HepG2 (cell line): ENCODE measurements around the gene CERS5. TPM values are rescaled to one million over a fixed set of nuclear protein-coding genes. Genes with fewer than 3 reads are reported as not detected.

ENCODE experiments used
- ATRX ChIP-seq: sonication (generic); formaldehyde crosslinking; IDR thresholded peaks from 2 replicates; pipeline ENCODE4 v1.4.0; 2020; ENCODE audit warnings: missing genetic modification reagents, borderline replicate concordance
- CEBPB ChIP-seq: IDR thresholded peaks from 2 replicates; pipeline ENCODE4 v1.6.1; 2011; ENCODE audit warnings: low read depth, low read length, improper control_type of control experiment, borderline replicate concordance
- CHD4 ChIP-seq: fragments of 200-600 bp; sonication (generic); IDR thresholded peaks from 2 replicates; pipeline ENCODE4 v1.7.0; 2017; ENCODE audit warnings: mild to moderate bottlenecking, low read length, borderline replicate concordance
- GABPB1 ChIP-seq: IDR thresholded peaks from 2 replicates; pipeline ENCODE4 v1.6.1; 2016; ENCODE audit warnings: mild to moderate bottlenecking, missing genetic modification reagents, moderate library complexity, missing compliant biosample characterization
- MXI1 ChIP-seq: IDR thresholded peaks from 3 replicates; pipeline ENCODE4 v1.6.1; 2012; ENCODE audit warnings: low read depth, low read length, inconsistent platforms, borderline replicate concordance
- NONO ChIP-seq, 2 experiments: fragments of 450-650 bp in 1 of 2; sonication (generic) in 1 of 2; formaldehyde crosslinking in 1 of 2; IDR thresholded peaks in 1 of 2; conservative IDR thresholded peaks in 1 of 2; 2 replicates each; pipeline versions ENCODE4 v1.6.1 to v1.8.0; 2017 to 2022; ENCODE audit warnings: mild to moderate bottlenecking in 1 of 2, missing genetic modification reagents in 1 of 2, moderate library complexity in 1 of 2
- SOX6 ChIP-seq, 2 experiments: fragments of 450-650 bp in 1 of 2; sonication (generic) in 1 of 2; formaldehyde crosslinking in 1 of 2; IDR thresholded peaks; 2 replicates each; pipeline versions ENCODE4 v1.4.0 to v1.6.1; 2017 to 2020; ENCODE audit warnings: antibody characterized with exemption in 1 of 2, mild to moderate bottlenecking in 1 of 2, missing genetic modification reagents in 1 of 2
- TOPORS ChIP-seq: sonication (generic); formaldehyde crosslinking; IDR thresholded peaks from 2 replicates; pipeline ENCODE4 v1.8.0; 2023; ENCODE audit warnings: mild to moderate bottlenecking, missing genetic modification reagents
- ZFP62 ChIP-seq: sonication (generic); formaldehyde crosslinking; IDR thresholded peaks from 2 replicates; pipeline ENCODE4 v1.4.0; 2020; ENCODE audit warnings: missing genetic modification reagents
- polyA plus RNA-seq, 8 experiments: library from polyadenylated mRNA; depleted of rRNA in 3 of 8; stranded (reverse) in 7 of 8; unstranded in 1 of 8; fragments of >200 nt; fragmentation: Illumina TruSeq in 4 of 8; extraction: Trizol in 4 of 8; gene quantifications; 2 replicates each; pipeline versions ENCODE4 v1.2.1 to v1.2.3, GENCODE V29; 2011 to 2016; ENCODE audit warnings: low read depth in 4 of 8, missing spikeins in 1 of 8, mixed read lengths in 1 of 8; ENCODE audit not compliant: insufficient read depth in 1 of 8
- total RNA-seq, 5 experiments: library from RNA; depleted of rRNA; stranded (reverse); fragments of >200 nt; fragmentation: Illumina TruSeq; extraction: Trizol; gene quantifications; 2 replicates each; pipeline ENCODE4 v1.2.3, GENCODE V29; 2016; ENCODE audit warnings: low read depth in 1 of 5
- TF ChIP-seq, protein P1 (sequence below): sonication (generic); IDR thresholded peaks from 2 replicates; pipeline ENCODE4 v1.6.1; 2016; ENCODE audit warnings: low read depth, borderline replicate concordance
- TF ChIP-seq, protein P2 (sequence below): sonication (generic); formaldehyde crosslinking; conservative IDR thresholded peaks from 2 replicates; pipeline ENCODE4 v1.4.0; 2020; ENCODE audit warnings: mild to moderate bottlenecking, missing genetic modification reagents, moderate library complexity
- TF ChIP-seq, protein P3 (sequence below): sonication (generic); formaldehyde crosslinking; IDR thresholded peaks from 2 replicates; pipeline ENCODE4 v1.9.0; 2021; ENCODE audit warnings: mild to moderate bottlenecking, missing genetic modification reagents
- TF ChIP-seq, protein P4 (sequence below): sonication (generic); formaldehyde crosslinking; IDR thresholded peaks from 2 replicates; pipeline ENCODE4 v1.5.0; 2020; ENCODE audit warnings: mild to moderate bottlenecking, missing genetic modification reagents, borderline replicate concordance

Gene CERS5
- total and polyA plus RNA-seq, 2 of the 13 experiments (the other 11 are each of a cell fraction or from before 2014, with no cell fraction given) = 22.3 to 48.8 TPM

DNA sequence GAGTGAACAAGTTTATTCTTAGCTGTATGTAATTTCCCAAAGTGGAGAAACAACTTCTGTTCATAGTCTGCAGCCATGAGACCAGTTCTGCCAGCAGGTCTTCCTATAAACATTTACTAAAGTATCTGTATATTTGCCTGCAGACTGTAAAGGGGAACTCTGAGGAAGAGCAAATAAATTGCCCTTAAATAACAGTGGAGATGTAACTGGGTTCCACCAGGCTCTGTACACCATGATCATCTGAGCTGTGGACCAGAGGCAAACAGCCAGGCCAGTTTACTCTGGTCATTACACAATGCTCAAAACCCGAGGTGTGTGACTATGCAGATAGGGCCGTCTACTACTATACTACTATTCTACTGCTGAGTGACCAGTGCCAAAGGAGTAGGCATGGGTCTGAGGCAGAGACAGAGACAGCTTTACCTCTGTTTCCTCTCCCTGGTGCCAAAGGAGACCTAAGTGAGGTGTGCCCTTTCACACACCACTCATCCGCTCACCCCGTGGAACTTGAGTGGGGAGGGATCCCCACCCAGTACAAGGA is 21.1 kb upstream of the CERS5 start (continued):
- TF ChIP-seq ATRX (no peak), CEBPB (peak; percentile 88), ZFP62 (CRISPR knock-in tag) (no peak), NONO (IDR thresholded peaks at IDR 0.05) (no peak), NONO (CRISPR knock-in tag; conservative IDR thresholded peaks at IDR 0.05) (peak; percentile 46; the same call in 1 of the 2 replicates), CHD4 (no peak), GABPB1 (CRISPR knock-in tag) (no peak), MXI1 (peak; percentile 30; the same call in 1 of the 3 replicates), TOPORS (CRISPR knock-in tag) (no peak), SOX6 (IDR thresholded peaks at IDR 0.05) (no peak), SOX6 (CRISPR knock-in tag; IDR thresholded peaks at IDR 0.05) (peak; percentile 70)
- TF ChIP-seq, protein P1, sequence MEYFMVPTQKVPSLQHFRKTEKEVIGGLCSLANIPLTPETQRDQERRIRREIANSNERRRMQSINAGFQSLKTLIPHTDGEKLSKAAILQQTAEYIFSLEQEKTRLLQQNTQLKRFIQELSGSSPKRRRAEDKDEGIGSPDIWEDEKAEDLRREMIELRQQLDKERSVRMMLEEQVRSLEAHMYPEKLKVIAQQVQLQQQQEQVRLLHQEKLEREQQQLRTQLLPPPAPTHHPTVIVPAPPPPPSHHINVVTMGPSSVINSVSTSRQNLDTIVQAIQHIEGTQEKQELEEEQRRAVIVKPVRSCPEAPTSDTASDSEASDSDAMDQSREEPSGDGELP = peak; percentile 50; the same call in 1 of the 2 replicates
- TF ChIP-seq, protein P2, sequence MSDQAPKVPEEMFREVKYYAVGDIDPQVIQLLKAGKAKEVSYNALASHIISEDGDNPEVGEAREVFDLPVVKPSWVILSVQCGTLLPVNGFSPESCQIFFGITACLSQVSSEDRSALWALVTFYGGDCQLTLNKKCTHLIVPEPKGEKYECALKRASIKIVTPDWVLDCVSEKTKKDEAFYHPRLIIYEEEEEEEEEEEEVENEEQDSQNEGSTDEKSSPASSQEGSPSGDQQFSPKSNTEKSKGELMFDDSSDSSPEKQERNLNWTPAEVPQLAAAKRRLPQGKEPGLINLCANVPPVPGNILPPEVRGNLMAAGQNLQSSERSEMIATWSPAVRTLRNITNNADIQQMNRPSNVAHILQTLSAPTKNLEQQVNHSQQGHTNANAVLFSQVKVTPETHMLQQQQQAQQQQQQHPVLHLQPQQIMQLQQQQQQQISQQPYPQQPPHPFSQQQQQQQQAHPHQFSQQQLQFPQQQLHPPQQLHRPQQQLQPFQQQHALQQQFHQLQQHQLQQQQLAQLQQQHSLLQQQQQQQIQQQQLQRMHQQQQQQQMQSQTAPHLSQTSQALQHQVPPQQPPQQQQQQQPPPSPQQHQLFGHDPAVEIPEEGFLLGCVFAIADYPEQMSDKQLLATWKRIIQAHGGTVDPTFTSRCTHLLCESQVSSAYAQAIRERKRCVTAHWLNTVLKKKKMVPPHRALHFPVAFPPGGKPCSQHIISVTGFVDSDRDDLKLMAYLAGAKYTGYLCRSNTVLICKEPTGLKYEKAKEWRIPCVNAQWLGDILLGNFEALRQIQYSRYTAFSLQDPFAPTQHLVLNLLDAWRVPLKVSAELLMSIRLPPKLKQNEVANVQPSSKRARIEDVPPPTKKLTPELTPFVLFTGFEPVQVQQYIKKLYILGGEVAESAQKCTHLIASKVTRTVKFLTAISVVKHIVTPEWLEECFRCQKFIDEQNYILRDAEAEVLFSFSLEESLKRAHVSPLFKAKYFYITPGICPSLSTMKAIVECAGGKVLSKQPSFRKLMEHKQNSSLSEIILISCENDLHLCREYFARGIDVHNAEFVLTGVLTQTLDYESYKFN = peak; percentile 86
- TF ChIP-seq, protein P3, sequence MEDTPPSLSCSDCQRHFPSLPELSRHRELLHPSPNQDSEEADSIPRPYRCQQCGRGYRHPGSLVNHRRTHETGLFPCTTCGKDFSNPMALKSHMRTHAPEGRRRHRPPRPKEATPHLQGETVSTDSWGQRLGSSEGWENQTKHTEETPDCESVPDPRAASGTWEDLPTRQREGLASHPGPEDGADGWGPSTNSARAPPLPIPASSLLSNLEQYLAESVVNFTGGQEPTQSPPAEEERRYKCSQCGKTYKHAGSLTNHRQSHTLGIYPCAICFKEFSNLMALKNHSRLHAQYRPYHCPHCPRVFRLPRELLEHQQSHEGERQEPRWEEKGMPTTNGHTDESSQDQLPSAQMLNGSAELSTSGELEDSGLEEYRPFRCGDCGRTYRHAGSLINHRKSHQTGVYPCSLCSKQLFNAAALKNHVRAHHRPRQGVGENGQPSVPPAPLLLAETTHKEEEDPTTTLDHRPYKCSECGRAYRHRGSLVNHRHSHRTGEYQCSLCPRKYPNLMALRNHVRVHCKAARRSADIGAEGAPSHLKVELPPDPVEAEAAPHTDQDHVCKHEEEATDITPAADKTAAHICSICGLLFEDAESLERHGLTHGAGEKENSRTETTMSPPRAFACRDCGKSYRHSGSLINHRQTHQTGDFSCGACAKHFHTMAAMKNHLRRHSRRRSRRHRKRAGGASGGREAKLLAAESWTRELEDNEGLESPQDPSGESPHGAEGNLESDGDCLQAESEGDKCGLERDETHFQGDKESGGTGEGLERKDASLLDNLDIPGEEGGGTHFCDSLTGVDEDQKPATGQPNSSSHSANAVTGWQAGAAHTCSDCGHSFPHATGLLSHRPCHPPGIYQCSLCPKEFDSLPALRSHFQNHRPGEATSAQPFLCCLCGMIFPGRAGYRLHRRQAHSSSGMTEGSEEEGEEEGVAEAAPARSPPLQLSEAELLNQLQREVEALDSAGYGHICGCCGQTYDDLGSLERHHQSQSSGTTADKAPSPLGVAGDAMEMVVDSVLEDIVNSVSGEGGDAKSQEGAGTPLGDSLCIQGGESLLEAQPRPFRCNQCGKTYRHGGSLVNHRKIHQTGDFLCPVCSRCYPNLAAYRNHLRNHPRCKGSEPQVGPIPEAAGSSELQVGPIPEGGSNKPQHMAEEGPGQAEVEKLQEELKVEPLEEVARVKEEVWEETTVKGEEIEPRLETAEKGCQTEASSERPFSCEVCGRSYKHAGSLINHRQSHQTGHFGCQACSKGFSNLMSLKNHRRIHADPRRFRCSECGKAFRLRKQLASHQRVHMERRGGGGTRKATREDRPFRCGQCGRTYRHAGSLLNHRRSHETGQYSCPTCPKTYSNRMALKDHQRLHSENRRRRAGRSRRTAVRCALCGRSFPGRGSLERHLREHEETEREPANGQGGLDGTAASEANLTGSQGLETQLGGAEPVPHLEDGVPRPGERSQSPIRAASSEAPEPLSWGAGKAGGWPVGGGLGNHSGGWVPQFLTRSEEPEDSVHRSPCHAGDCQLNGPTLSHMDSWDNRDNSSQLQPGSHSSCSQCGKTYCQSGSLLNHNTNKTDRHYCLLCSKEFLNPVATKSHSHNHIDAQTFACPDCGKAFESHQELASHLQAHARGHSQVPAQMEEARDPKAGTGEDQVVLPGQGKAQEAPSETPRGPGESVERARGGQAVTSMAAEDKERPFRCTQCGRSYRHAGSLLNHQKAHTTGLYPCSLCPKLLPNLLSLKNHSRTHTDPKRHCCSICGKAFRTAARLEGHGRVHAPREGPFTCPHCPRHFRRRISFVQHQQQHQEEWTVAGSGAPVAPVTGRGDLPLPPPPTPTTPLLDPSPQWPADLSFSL (CRISPR knock-in tag) = no peak
- TF ChIP-seq, protein P4, sequence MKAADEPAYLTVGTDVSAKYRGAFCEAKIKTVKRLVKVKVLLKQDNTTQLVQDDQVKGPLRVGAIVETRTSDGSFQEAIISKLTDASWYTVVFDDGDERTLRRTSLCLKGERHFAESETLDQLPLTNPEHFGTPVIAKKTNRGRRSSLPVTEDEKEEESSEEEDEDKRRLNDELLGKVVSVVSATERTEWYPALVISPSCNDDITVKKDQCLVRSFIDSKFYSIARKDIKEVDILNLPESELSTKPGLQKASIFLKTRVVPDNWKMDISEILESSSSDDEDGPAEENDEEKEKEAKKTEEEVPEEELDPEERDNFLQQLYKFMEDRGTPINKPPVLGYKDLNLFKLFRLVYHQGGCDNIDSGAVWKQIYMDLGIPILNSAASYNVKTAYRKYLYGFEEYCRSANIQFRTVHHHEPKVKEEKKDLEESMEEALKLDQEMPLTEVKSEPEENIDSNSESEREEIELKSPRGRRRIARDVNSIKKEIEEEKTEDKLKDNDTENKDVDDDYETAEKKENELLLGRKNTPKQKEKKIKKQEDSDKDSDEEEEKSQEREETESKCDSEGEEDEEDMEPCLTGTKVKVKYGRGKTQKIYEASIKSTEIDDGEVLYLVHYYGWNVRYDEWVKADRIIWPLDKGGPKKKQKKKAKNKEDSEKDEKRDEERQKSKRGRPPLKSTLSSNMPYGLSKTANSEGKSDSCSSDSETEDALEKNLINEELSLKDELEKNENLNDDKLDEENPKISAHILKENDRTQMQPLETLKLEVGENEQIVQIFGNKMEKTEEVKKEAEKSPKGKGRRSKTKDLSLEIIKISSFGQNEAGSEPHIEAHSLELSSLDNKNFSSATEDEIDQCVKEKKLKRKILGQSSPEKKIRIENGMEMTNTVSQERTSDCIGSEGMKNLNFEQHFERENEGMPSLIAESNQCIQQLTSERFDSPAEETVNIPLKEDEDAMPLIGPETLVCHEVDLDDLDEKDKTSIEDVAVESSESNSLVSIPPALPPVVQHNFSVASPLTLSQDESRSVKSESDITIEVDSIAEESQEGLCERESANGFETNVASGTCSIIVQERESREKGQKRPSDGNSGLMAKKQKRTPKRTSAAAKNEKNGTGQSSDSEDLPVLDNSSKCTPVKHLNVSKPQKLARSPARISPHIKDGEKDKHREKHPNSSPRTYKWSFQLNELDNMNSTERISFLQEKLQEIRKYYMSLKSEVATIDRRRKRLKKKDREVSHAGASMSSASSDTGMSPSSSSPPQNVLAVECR (CRISPR knock-in tag) = peak; percentile 23; the same call in 1 of the 2 replicates
